ENCODE data around the gene IFNA14.
"Not testable (repeated sequence)": the region's sequence is repeated elsewhere in the genome, so short reads cannot be mapped to it uniquely, and the experiment has no call there.

Gene IFNA14

DNA sequence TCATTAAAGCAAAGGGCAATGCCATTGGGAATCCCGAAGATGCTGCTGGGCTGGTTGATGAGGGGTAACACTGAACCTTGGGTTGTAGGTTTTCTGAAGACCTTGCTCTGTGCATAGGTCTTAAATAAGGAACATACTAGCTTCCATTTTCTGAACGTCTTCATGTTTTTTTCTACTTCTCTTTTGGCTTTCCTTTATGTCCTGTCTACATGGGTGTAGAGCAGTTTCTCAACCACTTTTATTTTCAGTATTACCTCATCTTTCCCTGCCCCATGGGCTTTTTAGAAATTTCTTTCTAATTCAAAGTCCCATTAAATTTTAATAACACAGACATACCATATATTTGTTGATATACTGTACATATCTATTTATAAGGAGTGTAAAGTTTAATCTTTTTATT lies at the start of gene IFNA14:
Gene IFNA14, minus strand, starts transcription at position 95 of the 400 bp plus-strand sequence. Its CDS starts 70 bp downstream, at position 25.
- no peak for DNase-seq (ENCODE audit: low spot score)

DNA sequence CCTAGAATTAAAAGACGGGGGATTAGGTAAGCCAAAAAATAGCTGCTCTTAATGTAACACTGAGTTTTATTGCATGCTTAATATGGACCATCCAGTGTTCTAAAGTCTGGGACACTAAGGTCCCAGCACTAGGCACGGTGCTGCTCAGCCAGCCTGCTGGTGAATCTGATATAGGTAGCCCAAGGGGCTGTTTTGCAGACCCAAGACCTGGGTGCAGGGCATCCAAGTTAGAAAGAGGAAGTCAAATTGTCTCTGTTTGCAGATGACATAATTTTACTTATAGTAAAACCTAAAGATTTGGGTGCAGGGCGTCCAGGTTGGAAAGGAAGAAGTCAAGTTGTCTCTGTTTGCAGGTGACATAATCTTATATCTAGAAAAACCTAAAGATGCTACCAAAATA lies 47.5 kb upstream of the IFNA14 start:
- no peak for DNase-seq (ENCODE audit: low spot score)

DNA sequence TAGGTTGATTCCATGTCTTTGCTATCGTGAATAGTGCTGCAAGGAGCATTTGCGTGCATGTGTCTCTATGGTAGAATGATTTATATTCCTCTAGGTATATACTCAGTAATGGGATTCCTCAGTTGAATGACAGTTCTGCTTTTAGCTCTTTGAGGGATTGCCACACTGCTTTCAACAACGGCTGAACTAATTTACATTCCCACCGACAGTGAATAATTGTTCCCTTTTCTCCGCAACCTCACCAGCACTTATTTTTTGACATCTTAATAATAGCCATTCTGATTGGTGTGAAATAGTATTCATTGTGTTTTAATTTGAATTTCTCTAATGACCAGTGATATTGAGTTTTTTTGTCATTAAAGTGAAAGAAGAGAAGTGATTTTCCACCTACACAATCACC lies 46.9 kb upstream of the IFNA14 start:
- no peak for DNase-seq (ENCODE audit: low spot score)

DNA sequence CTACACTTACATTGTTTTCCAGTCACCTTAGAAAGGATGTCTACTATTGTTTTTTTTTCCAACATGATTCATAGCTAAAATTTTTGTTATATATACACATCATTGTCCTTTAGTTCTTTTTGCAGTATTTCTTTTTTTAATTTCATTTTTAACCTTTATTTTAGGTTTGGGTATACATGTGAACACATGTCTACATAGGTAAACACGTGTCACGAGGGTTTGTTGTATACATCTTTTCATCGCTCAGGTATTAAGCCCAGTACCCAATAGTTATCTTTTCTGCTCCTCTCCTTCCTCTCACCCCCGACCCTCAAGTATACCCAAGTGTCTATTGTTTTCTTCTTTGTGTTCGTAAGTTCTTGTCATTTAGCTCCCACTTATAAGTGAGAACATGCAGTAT lies 46.3 kb upstream of the IFNA14 start:
- no peak for DNase-seq (ENCODE audit: low spot score)

DNA sequence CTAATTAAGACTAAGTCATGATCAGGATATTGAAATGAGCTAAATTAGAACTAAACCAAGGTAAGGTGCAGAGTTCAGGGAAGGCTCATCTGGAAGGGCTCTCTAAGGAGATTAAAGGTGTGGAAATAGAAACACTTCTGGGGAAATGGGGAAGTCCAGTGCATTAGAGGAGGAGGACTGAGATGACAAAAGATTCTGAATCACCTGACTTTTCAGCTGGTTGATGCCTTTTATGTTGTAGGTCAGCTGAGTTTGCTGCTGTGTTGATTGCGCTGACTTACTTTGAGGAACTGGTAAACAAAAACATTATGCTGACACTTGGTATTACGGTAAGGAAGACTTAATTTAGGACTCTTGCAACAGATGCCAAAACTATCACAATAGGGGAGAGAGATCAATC lies 41.5 kb upstream of the IFNA14 start:
- no peak for DNase-seq (ENCODE audit: low spot score)

DNA sequence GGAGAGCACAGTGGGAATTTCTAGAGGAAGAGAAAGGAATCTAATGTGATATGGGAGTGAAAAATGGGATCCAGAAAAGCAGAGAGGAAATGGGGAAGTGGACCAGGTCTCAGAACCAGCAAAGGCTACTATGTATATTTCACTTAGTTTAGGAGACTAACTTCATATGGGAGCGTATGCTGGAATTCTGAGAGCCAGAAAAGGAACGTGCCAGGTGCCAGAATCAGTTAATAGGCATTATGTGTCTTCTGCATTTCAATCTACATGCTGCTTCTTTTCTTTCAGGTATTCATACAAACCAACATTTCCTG lies 28.5 kb upstream of the IFNA14 start:
- DNase-seq (ENCODE audit: low spot score), result no peak

DNA sequence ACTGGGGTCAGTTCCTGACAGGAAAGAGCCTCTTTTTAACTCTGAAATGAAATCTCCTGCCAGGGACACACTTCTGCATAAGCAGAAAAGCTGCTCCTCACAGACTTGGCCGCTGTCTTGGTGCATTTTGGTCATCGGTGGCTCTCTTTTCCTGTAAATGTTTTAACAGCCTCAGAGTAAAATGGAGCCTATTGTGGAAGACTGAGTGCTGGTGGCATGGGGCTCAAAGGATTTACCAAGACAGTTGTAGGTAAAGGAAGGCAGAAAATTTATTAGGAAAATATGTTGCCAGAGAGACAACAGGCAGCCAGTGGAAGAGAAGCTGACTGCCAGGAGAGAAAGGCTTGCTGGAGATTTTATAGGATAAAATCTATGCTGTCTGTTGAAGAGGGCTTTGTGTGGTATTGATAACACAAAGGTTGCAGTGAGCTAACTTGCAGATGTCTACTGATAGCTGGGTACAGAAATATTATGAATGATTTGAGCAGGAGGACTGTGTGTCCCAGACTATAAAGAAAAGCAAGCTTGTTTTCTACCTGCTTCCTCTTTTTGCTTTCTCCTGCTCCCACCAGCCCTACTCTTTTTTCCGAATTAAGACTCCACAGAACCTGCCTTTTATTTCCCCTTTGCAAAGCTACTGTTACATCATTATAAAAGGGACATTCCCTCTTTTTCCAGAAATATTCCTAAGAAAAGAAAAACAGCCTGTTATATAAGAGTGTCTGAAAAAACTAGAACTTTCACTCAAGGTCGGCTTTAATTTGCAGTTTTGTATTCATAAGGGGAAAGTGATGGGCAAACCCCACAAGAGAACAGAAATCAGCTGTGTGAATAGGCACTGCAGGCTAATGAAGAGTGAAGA lies 27.9 kb upstream of the IFNA14 start:
- DNase-seq (ENCODE audit: low spot score), result no peak

DNA sequence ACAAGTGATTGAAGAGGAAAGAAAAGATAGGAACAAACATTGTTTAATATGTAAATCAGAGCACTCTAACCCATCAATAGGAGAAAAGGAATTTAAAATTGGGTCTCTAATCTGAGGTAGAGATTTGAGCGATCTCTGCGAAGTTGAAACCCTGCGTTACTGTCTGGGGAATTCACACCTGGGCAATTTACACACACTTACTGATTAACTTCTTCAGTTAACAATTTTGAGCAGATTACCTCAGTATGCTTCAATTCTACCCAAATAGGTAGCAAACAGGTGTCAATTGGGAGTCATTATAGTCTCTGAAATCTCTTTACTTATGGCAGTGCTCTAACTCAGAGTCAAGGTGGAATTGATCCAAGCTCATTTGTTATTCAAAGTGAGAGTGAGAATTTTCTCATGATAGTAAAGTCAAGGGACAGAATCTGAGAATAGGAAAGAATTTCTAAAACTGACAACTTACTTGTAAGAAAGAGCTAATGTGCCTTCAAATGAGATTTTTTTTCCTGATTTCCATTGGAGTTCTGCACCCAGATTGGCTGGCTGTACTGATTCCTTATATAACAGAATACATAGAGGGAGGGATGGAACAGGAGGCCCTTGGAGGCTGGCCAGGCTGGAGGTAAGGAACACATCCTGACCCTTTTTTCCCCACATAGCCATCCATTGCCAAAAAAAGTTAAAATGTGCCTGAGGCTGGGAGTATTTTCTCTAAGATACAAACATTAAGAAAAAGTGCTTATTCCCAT lies 27.1 kb upstream of the IFNA14 start:
- no peak for DNase-seq (ENCODE audit: low spot score)

DNA sequence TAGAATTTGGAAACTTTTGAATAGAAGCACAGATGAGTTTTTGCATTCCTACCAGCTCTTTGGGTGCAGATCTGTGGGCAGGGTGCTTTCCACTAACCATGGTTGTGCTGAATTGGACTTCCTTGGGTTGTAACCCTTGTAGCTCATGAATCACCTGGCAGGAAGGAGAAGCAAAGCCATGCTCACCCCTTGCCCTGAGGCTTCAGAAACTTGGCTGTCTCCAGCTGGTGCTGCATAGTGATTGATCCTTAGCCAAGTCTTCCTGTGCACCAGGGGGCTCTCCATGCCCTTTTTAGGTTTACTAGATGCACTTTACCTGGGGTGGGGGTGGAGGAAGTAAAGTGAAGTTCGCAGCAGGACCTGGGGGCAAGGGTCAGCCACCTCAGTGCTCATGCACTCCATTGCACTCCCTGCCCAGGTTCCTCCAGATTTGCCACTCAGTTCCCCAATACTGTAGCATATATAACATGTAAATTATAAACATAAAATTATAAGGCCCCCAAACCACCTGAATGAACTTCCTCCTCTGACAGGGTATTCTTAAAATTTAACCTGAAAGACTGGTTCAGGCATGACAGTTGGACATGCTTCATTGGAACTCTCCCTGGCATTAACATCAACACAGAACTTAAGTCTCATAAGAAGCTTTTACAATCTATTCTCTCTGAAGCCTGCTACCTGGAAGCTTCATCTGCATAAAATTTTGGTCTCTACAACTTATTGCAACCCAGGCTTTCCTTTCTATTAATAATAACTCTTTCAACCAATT lies 25.8 kb upstream of the IFNA14 start:
- no peak for DNase-seq (ENCODE audit: low spot score)

DNA sequence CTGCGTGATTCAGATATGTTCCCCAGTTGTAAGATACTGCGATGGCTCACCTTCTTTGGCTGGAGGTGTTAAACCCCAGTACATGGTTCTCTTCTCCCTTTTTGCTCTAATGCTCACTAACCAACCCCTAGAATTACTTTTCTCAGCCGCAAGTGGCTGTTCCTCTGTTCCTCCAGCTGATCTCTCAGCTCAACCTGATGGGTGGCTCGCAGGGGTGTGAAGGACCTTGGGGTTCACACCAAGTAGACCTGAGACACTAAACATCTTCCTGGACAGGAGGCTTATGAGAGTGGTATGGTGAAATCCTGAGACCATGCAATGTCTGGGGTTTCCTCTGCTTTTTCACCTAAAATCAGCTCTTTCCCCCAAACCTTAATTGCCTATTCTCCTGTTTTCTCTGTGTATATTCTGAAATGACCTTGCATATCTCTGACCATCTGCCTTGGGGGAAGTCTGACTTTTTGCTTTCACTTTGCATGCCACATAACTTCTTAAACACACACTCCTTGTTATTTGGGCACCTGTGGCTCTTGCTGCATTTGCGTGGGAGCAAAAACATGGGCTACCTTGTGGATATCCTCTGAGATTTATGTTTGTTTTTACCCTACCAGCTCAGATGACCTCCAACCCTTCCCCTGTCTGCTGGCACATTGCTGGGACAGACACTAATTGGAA lies 15.9 kb upstream of the IFNA14 start:
- DNase-seq (ENCODE audit: low spot score), result no peak

DNA sequence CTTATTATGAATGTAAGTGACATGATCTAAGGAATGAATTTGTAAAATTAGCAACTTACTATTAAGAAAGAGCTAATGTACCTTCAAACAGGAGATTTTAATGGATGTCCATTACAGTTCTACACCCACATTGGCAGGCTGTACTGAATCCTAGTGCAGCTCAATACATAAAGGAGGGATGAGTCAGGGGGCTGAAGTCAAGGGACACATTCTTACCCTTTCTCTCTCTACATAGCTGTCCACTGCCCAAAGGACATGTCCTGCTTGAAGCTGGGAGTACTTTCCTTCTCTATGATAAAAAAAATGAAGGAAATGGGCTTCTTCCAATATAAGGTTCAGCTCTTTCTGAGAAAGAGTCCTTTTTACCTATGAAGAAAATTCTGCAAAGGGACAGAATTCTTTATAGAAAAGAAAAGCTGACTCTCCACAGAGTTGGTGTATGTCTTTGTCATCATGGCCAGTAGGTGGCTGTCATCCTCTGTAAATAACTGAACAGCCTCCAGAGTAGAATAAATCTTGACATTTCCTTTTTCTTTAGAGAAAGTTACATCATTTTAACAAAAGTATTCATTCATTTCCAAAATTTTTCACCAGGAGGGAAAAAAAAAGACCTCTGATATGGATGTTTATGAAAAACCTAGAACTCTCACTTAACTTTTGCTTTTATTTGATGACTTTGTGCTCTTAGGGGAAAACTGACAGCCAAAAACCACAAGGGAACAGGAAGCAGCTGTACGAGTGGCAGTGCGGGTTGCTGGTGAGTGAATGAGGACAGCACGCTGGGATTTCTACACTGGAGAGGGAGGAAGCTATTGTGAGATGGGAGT lies 13.1 kb upstream of the IFNA14 start:
- peak; percentile 44 for DNase-seq (ENCODE audit: low spot score)

DNA sequence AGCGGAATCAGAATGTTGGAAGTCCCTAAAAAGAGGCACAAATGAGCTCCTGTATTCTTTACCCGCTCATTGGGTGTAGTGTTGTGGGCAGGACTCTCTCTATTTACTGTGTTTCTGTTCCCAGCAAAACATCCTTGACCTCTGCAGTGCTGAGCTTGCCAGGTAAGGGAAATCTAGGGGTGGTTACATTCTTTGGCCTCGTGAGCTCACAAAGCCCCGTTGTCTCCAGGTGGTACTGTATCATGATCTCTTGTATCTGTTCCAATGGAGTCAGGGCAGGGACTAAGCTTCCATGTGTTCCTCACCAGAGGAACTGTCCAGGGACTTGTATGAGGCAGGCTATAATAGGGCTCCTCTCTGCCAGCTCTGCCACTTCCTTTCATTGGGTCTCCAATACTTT lies 11.8 kb upstream of the IFNA14 start:
- DNase-seq (ENCODE audit: low spot score), result no peak

DNA sequence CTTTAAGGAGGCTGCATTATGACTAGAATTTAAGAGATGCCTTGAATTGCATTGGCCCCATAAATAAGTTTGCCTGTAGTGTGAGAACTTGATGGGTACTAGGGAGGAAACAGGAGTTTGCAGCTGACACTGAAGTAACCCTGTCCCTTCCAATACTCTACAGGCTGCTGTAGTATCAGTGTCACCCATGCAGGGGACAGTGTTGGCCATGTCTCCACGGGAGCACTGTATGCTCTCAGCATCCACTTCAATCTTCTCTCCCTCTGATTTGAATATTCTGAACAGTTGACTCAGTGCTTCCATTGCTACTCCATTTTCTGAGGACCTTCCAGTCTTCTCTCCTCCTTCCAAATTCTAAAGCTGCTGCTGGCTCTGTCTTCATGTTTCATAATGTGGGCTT lies 11.4 kb upstream of the IFNA14 start:
- no peak for DNase-seq (ENCODE audit: low spot score)

DNA sequence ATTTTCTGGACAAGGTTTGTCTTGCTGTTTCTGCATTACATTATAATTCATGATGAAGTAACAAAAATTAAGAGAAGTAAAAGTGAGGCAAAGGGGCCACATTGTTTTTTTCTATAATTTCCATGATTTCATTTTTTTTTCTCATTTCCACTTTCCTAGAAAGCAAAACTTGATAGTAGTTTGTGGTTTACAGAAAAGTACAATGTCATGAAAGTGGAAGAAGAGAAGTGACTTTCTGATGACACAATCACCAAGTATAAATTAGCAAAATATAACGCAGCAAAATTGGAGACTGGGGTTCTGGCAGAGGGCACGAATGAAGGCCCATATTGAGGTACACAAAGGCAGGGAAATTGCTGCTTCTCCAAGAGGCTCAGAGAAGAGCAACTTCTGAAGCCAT lies 5.0 kb upstream of the IFNA14 start:
- no peak for DNase-seq (ENCODE audit: low spot score)

DNA sequence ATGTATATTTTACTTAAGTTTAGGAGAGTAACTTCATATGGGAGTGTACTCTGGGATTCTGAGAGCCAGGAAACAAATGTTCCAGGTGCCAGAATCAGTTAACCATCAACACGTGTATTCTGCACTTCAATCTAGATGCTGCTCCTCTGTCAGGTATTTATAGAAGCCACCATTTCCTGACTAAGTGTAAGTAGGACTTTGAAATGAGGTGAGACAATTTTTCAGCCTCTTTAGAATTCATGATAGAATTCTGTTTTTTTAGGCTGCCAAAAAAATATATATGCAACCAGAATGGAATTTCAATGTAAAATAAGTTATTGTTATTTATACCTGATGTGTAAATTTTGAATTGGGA lies 3.5 kb downstream of the IFNA14 start:
- not testable (repeated sequence) for DNase-seq (ENCODE audit: low spot score)

DNA sequence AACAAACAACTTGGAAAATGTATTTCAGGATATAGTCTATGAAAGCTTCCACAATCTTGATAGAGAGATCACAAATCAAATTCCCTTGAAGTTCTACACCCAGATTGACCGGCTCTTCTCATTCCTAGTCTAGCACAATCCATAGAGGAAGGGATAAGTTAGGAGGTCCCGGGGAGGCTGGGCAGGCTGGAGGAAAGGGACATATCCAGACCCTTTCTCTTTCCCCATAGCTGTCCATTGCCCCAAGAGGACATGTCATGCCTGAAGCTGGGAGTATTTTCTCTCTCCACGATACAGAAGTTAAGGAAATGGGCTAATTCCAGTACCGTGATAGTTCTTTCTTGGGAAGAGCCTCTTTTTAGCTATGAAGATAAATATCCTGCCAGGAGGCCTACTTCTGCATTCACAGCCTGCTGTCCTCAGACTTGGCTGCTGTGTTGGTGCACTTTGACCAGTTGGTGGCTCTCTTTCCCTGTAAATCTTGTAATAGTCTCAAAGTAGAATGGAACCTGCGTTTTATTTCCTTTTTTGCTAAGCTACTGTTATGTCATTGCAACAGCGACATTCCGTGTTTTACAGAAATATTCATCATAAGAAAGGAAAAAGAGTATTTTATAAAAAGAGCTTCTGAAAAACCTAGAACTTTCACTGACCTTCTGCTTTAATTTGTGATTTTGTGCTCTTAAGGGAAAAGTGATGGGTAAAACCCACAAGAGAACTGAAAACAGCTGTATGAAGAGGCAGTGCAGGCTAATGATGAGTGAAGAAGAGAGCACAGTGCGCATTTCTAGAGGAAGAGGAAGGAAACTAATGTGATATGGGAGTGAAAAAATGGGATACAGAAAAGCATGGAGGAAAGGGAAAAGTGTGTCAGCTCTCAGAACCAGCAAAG lies 4.1 kb downstream of the IFNA14 start:
- DNase-seq (ENCODE audit: low spot score), result peak; percentile 41

DNA sequence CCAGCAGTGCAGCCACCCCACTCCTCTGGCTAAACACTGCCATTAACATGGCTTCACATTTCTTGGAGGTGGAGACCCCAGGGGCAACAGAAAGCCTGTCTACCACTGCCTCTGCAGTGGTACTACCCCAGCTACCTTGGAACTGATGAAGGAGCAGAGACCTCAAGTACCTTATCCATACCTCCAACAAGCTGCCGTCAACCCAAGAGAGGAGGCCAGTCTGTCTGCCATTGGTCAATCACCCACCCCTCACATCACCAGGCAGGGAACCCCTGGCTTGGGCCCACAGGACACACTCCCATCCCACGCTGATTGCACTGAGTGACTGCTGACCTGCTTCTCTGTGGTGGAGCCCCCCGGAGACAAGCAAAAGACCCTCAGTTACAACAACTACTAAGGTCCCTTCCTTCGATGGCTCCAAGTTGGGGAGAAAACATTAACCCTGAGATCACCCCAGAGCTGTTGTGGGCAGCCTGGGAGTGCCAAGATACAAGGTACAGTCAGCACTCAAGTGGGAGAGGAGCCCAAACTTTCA lies 5.6 kb downstream of the IFNA14 start:
- DNase-seq (ENCODE audit: low spot score), result no peak

DNA sequence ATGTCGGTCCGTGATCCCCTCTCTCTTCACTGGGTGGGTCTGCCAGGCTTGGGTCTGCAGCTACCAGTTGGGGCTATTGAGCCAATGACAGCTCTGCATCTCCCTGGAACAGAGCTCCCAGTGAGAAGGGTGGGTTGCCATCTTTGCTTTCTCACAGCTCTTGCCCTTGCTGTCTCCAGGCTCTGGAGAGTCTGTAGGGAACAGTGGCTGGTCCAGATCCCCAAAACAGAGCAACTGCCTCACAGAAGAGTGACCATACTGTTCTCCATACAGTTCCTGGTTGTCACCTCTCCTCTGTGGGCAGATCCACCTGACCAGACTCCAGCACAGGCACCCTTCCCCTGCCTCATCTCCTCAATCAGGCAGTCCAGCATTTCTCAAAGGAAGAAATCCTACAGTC lies 6.5 kb downstream of the IFNA14 start:
- DNase-seq (ENCODE audit: low spot score), result no peak

DNA sequence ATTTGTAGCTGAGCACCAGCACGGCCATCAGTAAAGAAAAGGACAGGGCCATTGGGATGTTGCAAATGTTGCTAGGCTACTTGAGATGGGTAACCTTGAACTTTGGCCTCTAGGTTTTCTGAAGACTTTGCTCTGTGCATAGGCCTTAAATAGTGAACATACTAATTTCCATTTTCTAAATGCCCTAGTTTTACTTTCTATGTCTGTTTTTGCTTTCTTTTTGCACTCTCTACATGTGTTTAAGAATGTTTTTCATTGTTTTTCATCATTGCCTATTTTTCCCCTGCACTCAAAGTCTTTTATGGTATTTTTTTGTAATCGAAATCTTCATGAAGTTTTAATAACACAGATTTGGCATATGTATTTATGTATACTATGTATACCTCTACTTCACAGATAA lies 11.7 kb downstream of the IFNA14 start, which contains the start of gene IFNA17:
Gene IFNA17, minus strand, starts transcription at position 101 of the 400 bp plus-strand sequence. Its CDS starts 49 bp downstream, at position 52.
- DNase-seq (ENCODE audit: low spot score), result no peak

DNA sequence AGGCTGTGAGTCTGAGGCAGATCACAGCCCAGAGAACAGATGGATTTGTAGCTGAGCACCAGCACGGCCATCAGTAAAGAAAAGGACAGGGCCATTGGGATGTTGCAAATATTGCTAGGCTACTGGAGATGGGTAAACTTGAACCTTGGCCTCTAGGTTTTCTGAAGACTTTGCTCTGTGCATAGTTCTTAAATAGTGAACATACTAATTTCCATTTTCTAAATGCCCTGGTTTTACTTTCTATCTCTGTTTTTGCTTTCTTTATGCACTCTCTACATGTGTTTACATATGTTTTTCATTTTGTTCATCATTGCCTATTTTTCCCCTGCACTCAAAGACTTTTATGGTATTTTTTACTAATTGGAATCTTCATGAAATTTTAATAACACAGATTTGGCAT lies 22.6 kb downstream of the IFNA14 start, which contains the start of gene IFNA16:
Gene IFNA16, minus strand, starts transcription at position 101 of the 400 bp plus-strand sequence. Its CDS starts 6 bp downstream, at position 95.
- not testable (repeated sequence) for DNase-seq (ENCODE audit: low spot score)

All from AG08395 (cell line).